Mesendoderm (in vitro differentiated cells): ENCODE results near the gene JAKMIP1.

ENCODE experiments used
- DNase-seq: peaks from one replicate; pipeline ENCODE4 v3.0.0; 2013
- H2AK5ac ChIP-seq: 2 replicates; pipeline ENCODE4 v1.6.1; 2013; ENCODE audit warnings: low read length, inconsistent platforms
- H2BK120ac ChIP-seq: 2 replicates; pipeline ENCODE4 v1.6.1; 2013; ENCODE audit warnings: low read depth, mild to moderate bottlenecking, low read length, moderate library complexity, mixed read lengths
- H2BK15ac ChIP-seq: replicated peaks from 2 replicates; pipeline ENCODE4 v1.6.1; 2013; ENCODE audit warnings: low read depth, mild to moderate bottlenecking, moderate library complexity
- H2BK5ac ChIP-seq: 2 replicates; pipeline ENCODE4 v1.6.1; 2013; ENCODE audit warnings: low read length, inconsistent platforms
- H3K18ac ChIP-seq: 2 replicates; pipeline ENCODE4 v1.6.1; 2013; ENCODE audit warnings: mild to moderate bottlenecking, low read length, mixed read lengths
- H3K23ac ChIP-seq: one replicate; pipeline ENCODE4 v1.6.1; 2013; ENCODE audit warnings: low read length
- H3K27ac ChIP-seq: 2 replicates; pipeline ENCODE4 v1.5.1; 2013; ENCODE audit warnings: low read depth, mild to moderate bottlenecking, inconsistent platforms, low read length, moderate library complexity
- H3K27me3 ChIP-seq: 2 replicates; pipeline ENCODE4 v1.6.1; 2013; ENCODE audit warnings: low read length, control low read depth, mild to moderate bottlenecking, inconsistent platforms; ENCODE audit not compliant: insufficient read depth, poor library complexity
- H3K36me3 ChIP-seq: 2 replicates; pipeline ENCODE4 v1.6.1; 2013; ENCODE audit warnings: low read length, inconsistent platforms; ENCODE audit not compliant: control insufficient read depth, insufficient read depth
- H3K4ac ChIP-seq: one replicate; pipeline ENCODE4 v1.6.1; 2013; ENCODE audit warnings: low read depth, mild to moderate bottlenecking, low read length, moderate library complexity
- H3K4me1 ChIP-seq: 2 replicates; pipeline ENCODE4 v1.6.1; 2013; ENCODE audit warnings: low read depth, low read length, inconsistent platforms; ENCODE audit not compliant: control insufficient read depth
- H3K4me2 ChIP-seq: 2 replicates; pipeline ENCODE4 v1.6.1; 2013; ENCODE audit warnings: low read length
- H3K4me3 ChIP-seq: 2 replicates; pipeline ENCODE4 v1.5.1; 2013; ENCODE audit warnings: mild to moderate bottlenecking, low read length
- H3K56ac ChIP-seq: one replicate; pipeline ENCODE4 v1.6.1; 2013; ENCODE audit warnings: low read length
- H3K79me1 ChIP-seq: 2 replicates; pipeline ENCODE4 v1.6.1; 2013; ENCODE audit warnings: low read length, inconsistent platforms
- H3K79me2 ChIP-seq: 2 replicates; pipeline ENCODE4 v1.6.1; 2013; ENCODE audit warnings: mild to moderate bottlenecking, low read length; ENCODE audit not compliant: control insufficient read depth, insufficient read depth
- H3K9ac ChIP-seq: 2 replicates; pipeline ENCODE4 v1.6.1; 2013; ENCODE audit warnings: low read length, inconsistent platforms
- H4K5ac ChIP-seq: one replicate; pipeline ENCODE4 v1.6.1; 2013; ENCODE audit warnings: low read length
- H4K8ac ChIP-seq: one replicate; pipeline ENCODE4 v1.6.1; 2013; ENCODE audit warnings: low read depth, mild to moderate bottlenecking, control low read depth, low read length, moderate library complexity
- WGBS: extraction: QIAGEN DNeasy Blood & Tissue Kit; methylation state at CpG from one replicate; pipeline ENCODE4 v1.1.7; 2013; ENCODE audit warnings: low lambda C conversion rate, missing lambda C conversion rate; ENCODE audit not compliant: insufficient coverage; ENCODE audit errors: extremely low coverage; 5-methylcytosine and 5-hydroxymethylcytosine counted together

The JAKMIP1 gene

GRCh38 chr4:6188687-6189305 is 11.6 kb downstream of the JAKMIP1 start:
- H3K27me3 ChIP-seq: no peaks in the 10 kb centered on the region
- H2BK15ac ChIP-seq: no peak overlapping the region
- peak overlapping the region; percentile 9 for H3K27ac ChIP-seq
- H3K4ac ChIP-seq: peak overlapping the region; percentile 44
- no peaks in the 10 kb centered on the region for H3K79me2 ChIP-seq
- H2BK5ac ChIP-seq: peak overlapping the region; percentile 88
- peak overlapping the region; percentile 72 for H3K56ac ChIP-seq
- H2AK5ac ChIP-seq: peak overlapping the region; percentile 6
- peaks cover 9% of the 10 kb centered on the region for H3K4me1 ChIP-seq
- no peak overlapping the region for H3K4me2 ChIP-seq
- H2BK120ac ChIP-seq: peak overlapping the region; percentile 5
- H3K36me3 ChIP-seq: no peaks in the 10 kb centered on the region
- H3K4me3 ChIP-seq: no peak overlapping the region
- H3K18ac ChIP-seq: no peak overlapping the region
- peak overlapping the region; percentile 36 for H3K9ac ChIP-seq
- DNase-seq: peak; percentile 51
- peaks cover 7% of the 10 kb centered on the region for H3K79me1 ChIP-seq
- WGBS: no CpG with 5 or more reads among the region's 8 CpGs
- H4K8ac ChIP-seq: no peak overlapping the region
- H3K23ac ChIP-seq: no peak overlapping the region
- H4K5ac ChIP-seq: peak overlapping the region; percentile 65

GRCh38 chr4:6184169-6184568 is 16.2 kb downstream of the JAKMIP1 start:
- Histone ChIP-seq H4K8ac (no peak overlapping the region), H3K4me2 (no peak overlapping the region), H2AK5ac (peak overlapping the region; percentile 47), H2BK15ac (no peak overlapping the region), H3K79me1 (no peaks in the 10 kb centered on the region), H3K56ac (peak overlapping the region; percentile 70), H3K4me1 (peaks cover 12% of the 10 kb centered on the region), H3K79me2 (no peaks in the 10 kb centered on the region), H4K5ac (no peak overlapping the region), H3K18ac (no peak overlapping the region), H3K9ac (no peak overlapping the region), H3K23ac (no peak overlapping the region), H3K27ac (no peak overlapping the region), H2BK5ac (peak overlapping the region; percentile 81), H3K4ac (peak overlapping the region; percentile 5), H3K4me3 (no peak overlapping the region), H3K27me3 (no peaks in the 10 kb centered on the region), H3K36me3 (no peaks in the 10 kb centered on the region), H2BK120ac (no peak overlapping the region)
- no CpG with 5 or more reads among the region's 5 CpGs for WGBS
- no peak for DNase-seq

GRCh38 chr4:6183740-6184139 is 16.6 kb downstream of the JAKMIP1 start:
- Histone ChIP-seq H3K79me2 (no peaks in the 10 kb centered on the region), H3K9ac (no peak overlapping the region), H3K18ac (peak overlapping the region; percentile 55), H2BK5ac (peak overlapping the region; percentile 98), H3K36me3 (no peaks in the 10 kb centered on the region), H3K79me1 (no peaks in the 10 kb centered on the region), H3K4me1 (peaks cover 8% of the 10 kb centered on the region), H3K27me3 (no peaks in the 10 kb centered on the region), H2BK15ac (no peak overlapping the region), H3K27ac (peak overlapping the region; percentile 66), H4K8ac (no peak overlapping the region), H3K4me2 (no peak overlapping the region), H3K56ac (peak overlapping the region; percentile 78), H2AK5ac (peak overlapping the region; percentile 5), H3K4me3 (no peak overlapping the region), H3K23ac (no peak overlapping the region), H4K5ac (peak overlapping the region; percentile 92), H2BK120ac (no peak overlapping the region), H3K4ac (no peak overlapping the region)
- WGBS: no CpG with 5 or more reads among the region's 4 CpGs
- no peak for DNase-seq

GRCh38 chr4:6182376-6183280 is 17.7 kb downstream of the JAKMIP1 start:
- Histone ChIP-seq H3K4ac (peak overlapping the region; percentile 8), H4K5ac (peak overlapping the region; percentile 7), H3K23ac (no peak overlapping the region), H3K36me3 (no peaks in the 10 kb centered on the region), H3K56ac (peak overlapping the region; percentile 88), H3K18ac (peak overlapping the region; percentile 35), H3K4me3 (no peak overlapping the region), H3K9ac (peak overlapping the region; percentile 62), H3K4me2 (no peak overlapping the region), H4K8ac (no peak overlapping the region), H2AK5ac (peak overlapping the region; percentile 70), H2BK5ac (peak overlapping the region; percentile 100), H2BK15ac (no peak overlapping the region), H3K27me3 (no peaks in the 10 kb centered on the region), H3K79me1 (no peaks in the 10 kb centered on the region), H3K79me2 (no peaks in the 10 kb centered on the region), H2BK120ac (no peak overlapping the region), H3K27ac (peak overlapping the region; percentile 87), H3K4me1 (peaks cover 8% of the 10 kb centered on the region)
- no CpG with 5 or more reads among the region's 12 CpGs for WGBS
- peak; percentile 99 for DNase-seq

DNA sequence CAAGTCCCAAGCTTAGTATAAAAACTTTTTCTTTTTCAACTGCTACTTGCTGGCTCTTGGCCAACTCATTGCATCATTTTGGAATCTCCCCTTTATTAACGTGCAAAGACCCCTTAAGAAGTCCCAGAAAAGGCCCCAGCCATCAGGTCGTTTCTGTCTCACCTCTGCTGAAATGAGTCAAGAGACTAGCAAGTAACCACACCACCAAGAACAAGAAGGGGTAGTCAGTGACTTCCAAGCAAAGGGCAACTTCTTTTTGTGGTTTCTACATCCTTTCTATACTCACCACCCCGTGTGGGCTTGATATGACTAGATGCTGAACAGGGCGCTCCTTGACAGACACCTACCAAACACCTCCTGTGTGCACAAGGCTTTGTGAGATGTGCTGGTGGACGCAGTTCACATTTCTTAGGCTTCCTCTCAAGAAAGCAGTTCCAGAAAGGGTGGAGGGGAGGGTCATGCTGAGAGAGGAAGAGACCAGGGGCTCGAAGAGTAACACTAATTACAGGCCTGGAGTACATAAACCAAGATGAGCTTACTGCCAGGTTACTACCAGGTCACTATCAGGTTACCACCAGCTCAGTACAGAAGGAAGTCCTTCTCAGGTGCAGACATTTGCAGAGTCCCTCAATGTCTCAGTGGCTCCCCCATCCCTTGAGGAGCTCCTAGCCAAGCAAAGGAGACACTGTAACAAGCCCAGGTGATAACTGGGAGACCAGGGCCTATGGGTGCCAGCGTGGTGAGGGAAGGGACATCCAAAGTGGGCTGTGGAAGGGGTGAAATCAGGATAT is 19.3 kb downstream of the JAKMIP1 start:
- H2BK120ac ChIP-seq: no peak overlapping the region
- peak overlapping the region; percentile 99 for H2BK5ac ChIP-seq
- WGBS: no CpG with 5 or more reads among the region's 7 CpGs
- H3K4me1 ChIP-seq: peaks cover 8% of the 10 kb centered on the region
- H3K79me2 ChIP-seq: no peaks in the 10 kb centered on the region
- H3K27ac ChIP-seq: peak overlapping the region; percentile 0
- no peak overlapping the region for H4K8ac ChIP-seq
- H2AK5ac ChIP-seq: peak overlapping the region; percentile 96
- no peak overlapping the region for H2BK15ac ChIP-seq
- no peak overlapping the region for H3K4me3 ChIP-seq
- H3K18ac ChIP-seq: peak overlapping the region; percentile 6
- no peak overlapping the region for H3K4me2 ChIP-seq
- H3K56ac ChIP-seq: peak overlapping the region; percentile 69
- H3K36me3 ChIP-seq: no peaks in the 10 kb centered on the region
- peak overlapping the region; percentile 3 for H4K5ac ChIP-seq
- H3K23ac ChIP-seq: peak overlapping the region; percentile 69
- DNase-seq: no peak
- H3K79me1 ChIP-seq: no peaks in the 10 kb centered on the region
- H3K4ac ChIP-seq: peak overlapping the region; percentile 0
- H3K27me3 ChIP-seq: no peaks in the 10 kb centered on the region
- H3K9ac ChIP-seq: peak overlapping the region; percentile 21
